Activated naive CD4-positive, alpha-beta T cell treated with anti-CD3 and anti-CD28 coated beads for 36 hours (primary cell): ENCODE data around the gene CAPRIN1. TPM values are rescaled to one million over a fixed set of nuclear protein-coding genes. Genes with fewer than 3 reads are reported as not detected.

Source experiments
- CTCF ChIA-PET: fragments of 350-600 bp; sonication (Branson Sonifier 250); formaldehyde crosslinking; loops from one replicate; lab custom pipeline; 2021; ENCODE audit warnings: antibody characterized with exemption; lab: Charles Lee
- DNase-seq: peaks from one replicate; pipeline ENCODE4 v3.0.0-alpha.2; 2020
- H3K27ac Mint-ChIP-seq: one replicate; pipeline ENCODE4 v1.8.0; 2021; ENCODE audit warnings: mild to moderate bottlenecking, mixed read lengths
- H3K27me3 Mint-ChIP-seq: one replicate; pipeline ENCODE4 v1.8.0; 2021; ENCODE audit warnings: low read depth, mixed read lengths
- H3K36me3 Mint-ChIP-seq: one replicate; pipeline ENCODE4 v1.8.0; 2021; ENCODE audit warnings: low read depth, mixed read lengths
- H3K4me1 Mint-ChIP-seq: one replicate; pipeline ENCODE4 v1.8.0; 2021; ENCODE audit warnings: low read depth, mixed read lengths
- H3K4me3 Mint-ChIP-seq: one replicate; pipeline ENCODE4 v1.8.0; 2021; ENCODE audit warnings: mild to moderate bottlenecking, moderate library complexity, mixed read lengths
- H3K9me3 Mint-ChIP-seq: one replicate; pipeline ENCODE4 v1.8.0; 2021; ENCODE audit warnings: mixed read lengths
- intact Hi-C: fragments of 100-400 bp; cut with micrococcal nuclease; formaldehyde crosslinking; loops from one replicate; pipeline ENCODE4 v1.15.1; 2023
- total RNA-seq, 2 experiments: library from RNA; stranded (reverse); gene quantifications; one replicate each; pipeline ENCODE4 v1.2.3, GENCODE V29; 2021

CAPRIN1 gene
- total RNA-seq, 2 experiments from 2014 or later = 274 to 289 TPM

DNA sequence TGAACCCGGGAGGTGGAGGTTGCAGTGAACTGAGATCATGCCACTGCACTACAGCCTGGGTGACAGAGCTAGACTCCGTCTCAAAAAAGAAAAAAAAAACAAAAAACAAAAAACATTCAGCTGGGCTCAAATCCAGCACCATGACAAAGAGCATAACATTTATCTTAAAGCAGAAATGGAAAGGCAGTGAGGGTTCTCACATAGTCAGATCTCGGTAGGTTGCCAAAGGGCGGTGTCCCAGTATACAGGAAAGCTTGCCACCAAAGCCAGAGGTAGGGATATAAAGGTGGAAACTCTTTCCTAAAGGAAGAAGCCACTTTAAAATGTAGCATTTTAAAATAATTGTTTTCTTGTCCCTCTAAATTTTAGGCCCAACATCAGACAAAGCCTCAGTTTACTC is 22.4 kb upstream of the CAPRIN1 start:
- Mint-ChIP-seq H3K27ac (no peak overlapping the region), H3K9me3 (no peaks in the 10 kb centered on the region), H3K36me3 (no peaks in the 10 kb centered on the region), H3K4me3 (no peak overlapping the region), H3K27me3 (no peaks in the 10 kb centered on the region), H3K4me1 (no peaks in the 10 kb centered on the region)
- no peak for DNase-seq
- CTCF ChIA-PET = interaction anchor here (0.5 kb wide), 1 partner anchor 154 kb away, joined by 3 read pairs; no protein-coding TSS in a partner anchor
- intact Hi-C loops = no loop called here

GRCh38 chr11:34030382-34030781 is 21.1 kb upstream of the CAPRIN1 start:
- H3K4me3 Mint-ChIP-seq = no peak overlapping the region
- DNase-seq = no peak
- H3K27ac Mint-ChIP-seq = no peak overlapping the region
- intact Hi-C loops = no loop called here
- H3K27me3 Mint-ChIP-seq = no peaks in the 10 kb centered on the region
- H3K36me3 Mint-ChIP-seq = no peaks in the 10 kb centered on the region
- H3K9me3 Mint-ChIP-seq = no peaks in the 10 kb centered on the region
- no peaks in the 10 kb centered on the region for H3K4me1 Mint-ChIP-seq
- CTCF ChIA-PET = no interaction called here

DNA sequence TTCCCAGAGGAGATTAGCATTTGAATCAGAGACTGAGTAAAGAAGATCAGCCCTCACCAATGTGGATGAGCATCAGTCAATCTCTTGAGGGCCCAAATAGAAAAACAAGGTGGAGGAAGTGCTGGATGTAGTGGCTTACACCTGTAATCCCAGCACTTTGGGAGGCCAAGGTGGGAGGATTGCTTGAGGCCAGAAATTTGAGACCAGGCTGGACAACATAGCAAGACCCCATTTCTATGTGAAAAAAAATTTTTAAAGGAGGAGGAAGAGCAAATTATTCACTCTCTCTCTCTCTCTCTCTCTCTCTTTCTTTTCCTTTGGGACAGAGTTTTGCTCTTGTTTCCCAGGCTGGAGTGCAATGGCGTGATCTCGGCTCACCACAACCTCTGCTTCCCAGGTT is 18.1 kb upstream of the CAPRIN1 start:
- CTCF ChIA-PET = no interaction called here
- Mint-ChIP-seq H3K27ac (no peak overlapping the region), H3K4me1 (no peaks in the 10 kb centered on the region), H3K9me3 (no peaks in the 10 kb centered on the region), H3K27me3 (no peaks in the 10 kb centered on the region), H3K36me3 (no peaks in the 10 kb centered on the region), H3K4me3 (no peak overlapping the region)
- intact Hi-C loops = no loop called here
- no peak for DNase-seq

- intact Hi-C loops = no loop called here
- H3K9me3 Mint-ChIP-seq = no peaks in the 10 kb centered on the region
- CTCF ChIA-PET = no interaction called here
- H3K4me3 Mint-ChIP-seq = no peak overlapping the region
- no peaks in the 10 kb centered on the region for H3K4me1 Mint-ChIP-seq
- no peaks in the 10 kb centered on the region for H3K27me3 Mint-ChIP-seq
- DNase-seq = no peak
- no peaks in the 10 kb centered on the region for H3K36me3 Mint-ChIP-seq
- no peak overlapping the region for H3K27ac Mint-ChIP-seq
Observed at GRCh38 chr11:34034053-34034452, 17.5 kb upstream of the CAPRIN1 start.

- H3K4me1 Mint-ChIP-seq = no peaks in the 10 kb centered on the region
- DNase-seq = no peak
- CTCF ChIA-PET = interaction anchor here (0.7 kb wide), 1 partner anchor 203 kb away, joined by 3 read pairs; no protein-coding TSS in a partner anchor
- H3K27ac Mint-ChIP-seq = no peak overlapping the region
- H3K36me3 Mint-ChIP-seq = no peaks in the 10 kb centered on the region
- intact Hi-C loops = no loop called here
- no peaks in the 10 kb centered on the region for H3K27me3 Mint-ChIP-seq
- H3K4me3 Mint-ChIP-seq = no peak overlapping the region
- no peaks in the 10 kb centered on the region for H3K9me3 Mint-ChIP-seq
Observed at GRCh38 chr11:34036456-34036855, 15.1 kb upstream of the CAPRIN1 start.

DNA sequence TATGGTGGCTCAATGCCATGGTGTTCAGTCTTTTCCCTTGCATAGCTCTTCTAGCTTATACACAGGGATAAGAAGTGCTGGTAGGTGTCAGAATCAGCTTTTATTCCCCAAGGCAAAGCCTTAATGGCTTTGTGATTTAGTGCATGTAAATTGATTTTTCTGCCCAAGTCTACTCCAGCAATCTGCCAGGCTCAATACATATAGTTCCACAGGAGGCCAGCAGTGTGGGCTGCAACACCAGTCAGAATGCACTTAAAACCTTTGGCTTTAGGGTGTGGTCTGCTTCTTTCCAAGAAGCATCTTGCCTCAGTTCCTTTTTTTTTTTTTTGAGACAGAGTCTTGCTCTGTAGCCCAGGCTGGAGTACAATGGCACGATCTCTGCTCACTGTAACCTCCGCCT is 14.5 kb upstream of the CAPRIN1 start:
- H3K4me3 Mint-ChIP-seq = no peak overlapping the region
- DNase-seq = no peak
- CTCF ChIA-PET = no interaction called here
- H3K27ac Mint-ChIP-seq = no peak overlapping the region
- H3K9me3 Mint-ChIP-seq = no peaks in the 10 kb centered on the region
- no peaks in the 10 kb centered on the region for H3K4me1 Mint-ChIP-seq
- H3K27me3 Mint-ChIP-seq = no peaks in the 10 kb centered on the region
- H3K36me3 Mint-ChIP-seq = no peaks in the 10 kb centered on the region
- intact Hi-C loops = no loop called here

GRCh38 chr11:34040571-34040970 is 11.0 kb upstream of the CAPRIN1 start:
- no peaks in the 10 kb centered on the region for H3K36me3 Mint-ChIP-seq
- no peak overlapping the region for H3K27ac Mint-ChIP-seq
- H3K4me3 Mint-ChIP-seq = no peak overlapping the region
- H3K4me1 Mint-ChIP-seq = peaks cover 6% of the 10 kb centered on the region
- H3K27me3 Mint-ChIP-seq = peaks cover 3% of the 10 kb centered on the region
- intact Hi-C loops = no loop called here
- no peaks in the 10 kb centered on the region for H3K9me3 Mint-ChIP-seq
- no peak for DNase-seq
- CTCF ChIA-PET = interaction anchor here (0.6 kb wide), 2 partner anchors 56 to 182 kb away, joined by 3 read pairs; no protein-coding TSS in a partner anchor

DNA sequence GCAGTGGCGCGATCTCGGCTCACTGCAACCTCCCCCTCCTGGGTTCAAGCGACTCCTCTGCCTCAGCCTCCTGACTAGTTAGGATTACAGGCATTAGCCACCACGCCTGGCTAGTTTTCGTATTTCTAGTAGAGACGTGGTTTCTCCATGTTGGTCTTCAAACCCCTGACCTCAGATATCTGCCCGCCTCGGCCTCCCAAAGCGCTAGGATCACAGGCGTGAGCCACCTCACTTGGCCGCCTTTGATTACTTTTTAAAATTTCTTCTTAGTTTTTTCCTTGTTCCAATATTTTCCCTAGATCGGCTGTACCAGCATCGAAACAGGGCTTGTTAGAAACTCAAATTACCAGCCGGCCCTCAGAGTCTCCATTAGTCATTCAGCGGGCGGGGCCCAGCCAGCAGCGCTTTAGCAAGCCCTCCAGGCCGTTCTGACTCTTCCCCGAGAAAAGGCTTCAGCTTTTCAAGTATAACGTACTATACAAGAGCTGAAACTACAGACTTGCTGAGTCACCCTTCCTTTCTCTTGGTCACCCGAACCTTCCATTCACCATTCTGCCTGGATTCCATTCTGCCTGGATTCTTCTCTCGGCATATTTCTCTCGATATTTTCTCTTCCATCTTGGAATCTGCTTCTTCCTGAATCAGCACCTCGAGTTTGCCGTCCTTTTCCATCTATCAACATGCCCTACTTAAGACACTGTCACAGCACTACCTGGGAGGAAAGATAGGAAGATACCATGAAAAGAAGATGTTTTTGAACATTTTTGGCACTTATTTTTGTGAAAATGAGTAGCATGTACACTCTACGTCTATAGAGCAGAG is 6.7 kb upstream of the CAPRIN1 start:
- intact Hi-C loops = no loop called here
- Mint-ChIP-seq H3K4me1 (peaks cover 6% of the 10 kb centered on the region), H3K4me3 (no peak overlapping the region), H3K9me3 (no peaks in the 10 kb centered on the region), H3K27me3 (peaks cover 3% of the 10 kb centered on the region), H3K27ac (no peak overlapping the region), H3K36me3 (no peaks in the 10 kb centered on the region)
- DNase-seq = peak; percentile 17
- CTCF ChIA-PET = interaction anchor here (0.7 kb wide), 1 partner anchor 71 kb away, joined by 3 read pairs; no protein-coding TSS in a partner anchor

- Mint-ChIP-seq H3K4me3 (no peak overlapping the region), H3K27me3 (peaks cover 3% of the 10 kb centered on the region), H3K27ac (no peak overlapping the region), H3K36me3 (peaks cover 13% of the 10 kb centered on the region), H3K9me3 (no peaks in the 10 kb centered on the region), H3K4me1 (peaks cover 8% of the 10 kb centered on the region)
- CTCF ChIA-PET = interaction anchor here (1.1 to 1.4 kb wide), 2 partner anchors 52 to 56 kb away, joined by 4 to 5 read pairs; partner anchors contain the start of gene NAT10
- DNase-seq = no peak
- intact Hi-C loops = no loop called here
Observed at GRCh38 chr11:34049028-34049427, 2.5 kb upstream of the CAPRIN1 start.

GRCh38 chr11:34050581-34051348 is 766 bp upstream of the CAPRIN1 start:
- Mint-ChIP-seq H3K27me3 (no peaks in the 10 kb centered on the region), H3K4me3 (peak overlapping the region; percentile 80), H3K27ac (peak overlapping the region; percentile 78), H3K9me3 (no peaks in the 10 kb centered on the region), H3K4me1 (peaks cover 11% of the 10 kb centered on the region), H3K36me3 (peaks cover 23% of the 10 kb centered on the region)
- DNase-seq = no peak
- intact Hi-C loops = loop anchor here (1.0 to 10.0 kb wide), 8 partner anchors 37 to 793 kb away; partner anchors contain the start of genes C11orf91, FBXO3, HIPK3 and NAT10
- CTCF ChIA-PET = interaction anchor here (1.1 kb wide), 1 partner anchor 54 kb away, joined by 3 read pairs; no protein-coding TSS in a partner anchor

GRCh38 chr11:34052036-34052607 is 591 bp downstream of the CAPRIN1 start:
- Mint-ChIP-seq H3K4me3 (peak overlapping the region; percentile 96), H3K27me3 (no peaks in the 10 kb centered on the region), H3K36me3 (peaks cover 25% of the 10 kb centered on the region), H3K4me1 (peaks cover 19% of the 10 kb centered on the region), H3K27ac (peak overlapping the region; percentile 97), H3K9me3 (no peaks in the 10 kb centered on the region)
- intact Hi-C loops = loop anchor here (1.0 to 10.0 kb wide), 7 partner anchors 35 to 795 kb away; partner anchors contain the start of genes ABTB2, C11orf91, CAT and HIPK3
- DNase-seq = peak; percentile 92
- CTCF ChIA-PET = no interaction called here
